BLaER1 treated with 17β-estradiol and CSF1 and Interleukin-3, amounts not matched to agents 10 nM and 100 nM (cell line): Measurements from ENCODE around the gene HS3ST1.
A peak's percentile ranks its signal among the peaks of the same experiment; 100 is the strongest.

ENCODE experiments used
- H3K27ac ChIP-seq, 11 experiments: shearing (Covaris generic); formaldehyde crosslinking; 2 replicates each; pipeline ENCODE4 v1.8.1; 2022
- H3K27me3 ChIP-seq, 11 experiments: shearing (Covaris generic); formaldehyde crosslinking; 2 replicates each; pipeline ENCODE4 v1.8.1; 2022
- H3K36me3 ChIP-seq, 11 experiments: shearing (Covaris generic); formaldehyde crosslinking; 2 replicates each; pipeline ENCODE4 v1.8.1; 2022
- H3K4me1 ChIP-seq, 10 experiments: shearing (Covaris generic); formaldehyde crosslinking; 2 replicates each; pipeline ENCODE4 v1.8.1; 2022
- H3K4me2 ChIP-seq, 11 experiments: shearing (Covaris generic); formaldehyde crosslinking; 2 replicates each; pipeline ENCODE4 v1.8.1; 2022
- H3K4me3 ChIP-seq, 10 experiments: shearing (Covaris generic); formaldehyde crosslinking; 2 replicates each; pipeline ENCODE4 v1.8.1; 2022
- H3K9ac ChIP-seq, 11 experiments: shearing (Covaris generic); formaldehyde crosslinking; 2 replicates each; pipeline ENCODE4 v1.8.1; 2022
- H3K9me3 ChIP-seq, 11 experiments: shearing (Covaris generic); formaldehyde crosslinking; replicated peaks in 1 of 11; 2 replicates each; pipeline ENCODE4 v1.8.1; 2022
- H4K20me1 ChIP-seq, 11 experiments: shearing (Covaris generic); formaldehyde crosslinking; 2 replicates each; pipeline ENCODE4 v1.8.1; 2022
- Cebpa-rat ChIP-seq, 11 experiments: shearing (Covaris generic); IDR thresholded peaks; 2 replicates each; pipeline ENCODE4 v1.8.1; 2022

HS3ST1 gene

GRCh38 chr4:11368701-11369115, 60.0 kb downstream of the HS3ST1 start:
- H3K4me3 ChIP-seq: no peak overlapping the region
- H3K4me2 ChIP-seq: no peak overlapping the region
- H3K4me1 ChIP-seq: peaks cover 0 to 18% (median 5%) of the 10 kb centered on the region in 10 experiments; a peak in 9 of 20 replicates
- no peaks in the 10 kb centered on the region for H4K20me1 ChIP-seq
- no peaks in the 10 kb centered on the region for H3K27me3 ChIP-seq
- H3K9ac ChIP-seq: no peak overlapping the region
- no peaks in the 10 kb centered on the region for H3K36me3 ChIP-seq
- H3K27ac ChIP-seq: no peak overlapping the region
- TF ChIP-seq Cebpa-rat (IDR thresholded peaks at IDR 0.05): no peak
- peaks cover 7 to 15% (median 11%) of the 10 kb centered on the region in 11 experiments for H3K9me3 ChIP-seq

- Histone ChIP-seq H3K27me3 (no peaks in the 10 kb centered on the region), H3K9ac (no peak overlapping the region), H3K9me3 (peaks cover 7 to 15% (median 11%) of the 10 kb centered on the region in 11 experiments), H3K4me1 (peaks cover 0 to 18% (median 5%) of the 10 kb centered on the region in 10 experiments; a peak in 9 of 20 replicates), H3K4me3 (no peak overlapping the region), H3K36me3 (no peaks in the 10 kb centered on the region), H4K20me1 (no peaks in the 10 kb centered on the region), H3K27ac (no peak overlapping the region), H3K4me2 (peak overlapping the region in 6 of 11 experiments; percentile 16 to 75 (median 52); a peak in 10 of 22 replicates)
- TF ChIP-seq Cebpa-rat (IDR thresholded peaks at IDR 0.05): no peak
Measured at GRCh38 chr4:11367371-11367770, 61.3 kb downstream of the HS3ST1 start.

GRCh38 chr4:11366859-11367258, 61.8 kb downstream of the HS3ST1 start:
- H3K4me3 ChIP-seq: no peak overlapping the region
- TF ChIP-seq Cebpa-rat (IDR thresholded peaks at IDR 0.05): no peak
- no peak overlapping the region for H3K27ac ChIP-seq
- peaks cover 7 to 15% (median 11%) of the 10 kb centered on the region in 11 experiments for H3K9me3 ChIP-seq
- no peaks in the 10 kb centered on the region for H4K20me1 ChIP-seq
- no peaks in the 10 kb centered on the region for H3K36me3 ChIP-seq
- H3K27me3 ChIP-seq: no peaks in the 10 kb centered on the region
- no peak overlapping the region for H3K9ac ChIP-seq
- peaks cover 0 to 18% (median 5%) of the 10 kb centered on the region in 10 experiments; a peak in 9 of 20 replicates for H3K4me1 ChIP-seq
- H3K4me2 ChIP-seq: peak overlapping the region in 4 of 11 experiments; percentile 16 to 75 (median 65); a peak in 7 of 22 replicates

- no peak overlapping the region for H3K4me3 ChIP-seq
- H3K36me3 ChIP-seq: no peaks in the 10 kb centered on the region
- H3K4me1 ChIP-seq: peaks cover 0 to 18% (median 5%) of the 10 kb centered on the region in 10 experiments; a peak in 9 of 20 replicates
- no peak for TF ChIP-seq Cebpa-rat (IDR thresholded peaks at IDR 0.05)
- H3K27me3 ChIP-seq: no peaks in the 10 kb centered on the region
- peaks cover 7 to 15% (median 11%) of the 10 kb centered on the region in 11 experiments for H3K9me3 ChIP-seq
- H3K27ac ChIP-seq: no peak overlapping the region
- H4K20me1 ChIP-seq: no peaks in the 10 kb centered on the region
- H3K9ac ChIP-seq: no peak overlapping the region
- no peak overlapping the region for H3K4me2 ChIP-seq
Measured at GRCh38 chr4:11365039-11365438, 63.7 kb downstream of the HS3ST1 start.

- H4K20me1 ChIP-seq: no peaks in the 10 kb centered on the region
- TF ChIP-seq Cebpa-rat (IDR thresholded peaks at IDR 0.05): no peak
- H3K27me3 ChIP-seq: no peaks in the 10 kb centered on the region
- H3K9ac ChIP-seq: no peak overlapping the region
- no peaks in the 10 kb centered on the region for H3K36me3 ChIP-seq
- H3K9me3 ChIP-seq: peaks cover 0 to 17% (median 8%) of the 10 kb centered on the region in 11 experiments; a peak in 14 of 22 replicates
- no peak overlapping the region for H3K4me3 ChIP-seq
- no peak overlapping the region for H3K4me2 ChIP-seq
- no peaks in the 10 kb centered on the region for H3K4me1 ChIP-seq
- H3K27ac ChIP-seq: no peak overlapping the region
Measured at GRCh38 chr4:11359591-11359990, 69.1 kb downstream of the HS3ST1 start.

- no peak overlapping the region for H3K9ac ChIP-seq
- no peaks in the 10 kb centered on the region for H3K4me1 ChIP-seq
- H3K27me3 ChIP-seq: no peaks in the 10 kb centered on the region
- H3K36me3 ChIP-seq: no peaks in the 10 kb centered on the region
- TF ChIP-seq Cebpa-rat (IDR thresholded peaks at IDR 0.05): no peak
- H4K20me1 ChIP-seq: no peaks in the 10 kb centered on the region
- H3K27ac ChIP-seq: no peak overlapping the region
- peaks cover 0 to 17% (median 8%) of the 10 kb centered on the region in 11 experiments; a peak in 14 of 22 replicates for H3K9me3 ChIP-seq
- no peak overlapping the region for H3K4me2 ChIP-seq
- no peak overlapping the region for H3K4me3 ChIP-seq
Measured at GRCh38 chr4:11355226-11355625, 73.5 kb downstream of the HS3ST1 start.

GRCh38 chr4:11354531-11354930, 74.2 kb downstream of the HS3ST1 start:
- no peak overlapping the region for H3K4me2 ChIP-seq
- no peak for TF ChIP-seq Cebpa-rat (IDR thresholded peaks at IDR 0.05)
- H3K36me3 ChIP-seq: no peaks in the 10 kb centered on the region
- H3K4me1 ChIP-seq: peaks cover 0 to 5% (median 0%) of the 10 kb centered on the region in 10 experiments; a peak in 4 of 20 replicates
- H3K27me3 ChIP-seq: no peaks in the 10 kb centered on the region
- no peak overlapping the region for H3K4me3 ChIP-seq
- no peaks in the 10 kb centered on the region for H4K20me1 ChIP-seq
- peaks cover 0 to 17% (median 8%) of the 10 kb centered on the region in 11 experiments; a peak in 14 of 22 replicates for H3K9me3 ChIP-seq
- no peak overlapping the region for H3K9ac ChIP-seq
- H3K27ac ChIP-seq: no peak overlapping the region

GRCh38 chr4:11348449-11349088, 80.1 kb downstream of the HS3ST1 start:
- H3K27ac ChIP-seq: no peak overlapping the region; a peak in 1 of 22 replicates
- H3K36me3 ChIP-seq: no peaks in the 10 kb centered on the region
- H4K20me1 ChIP-seq: no peaks in the 10 kb centered on the region
- H3K4me2 ChIP-seq: peak overlapping the region in 4 of 11 experiments; percentile 2 to 56 (median 39); a peak in 5 of 22 replicates
- no peak overlapping the region for H3K9ac ChIP-seq
- no peaks in the 10 kb centered on the region for H3K9me3 ChIP-seq
- TF ChIP-seq Cebpa-rat (IDR thresholded peaks at IDR 0.05): no peak
- peaks cover 0 to 18% (median 0%) of the 10 kb centered on the region in 10 experiments; a peak in 8 of 20 replicates for H3K4me1 ChIP-seq
- no peak overlapping the region for H3K4me3 ChIP-seq
- no peaks in the 10 kb centered on the region for H3K27me3 ChIP-seq

- Histone ChIP-seq H3K4me2 (no peak overlapping the region), H3K4me3 (no peak overlapping the region), H3K4me1 (peaks cover under 1 to 25% (median 6%) of the 10 kb centered on the region in 10 experiments; a peak in 17 of 20 replicates), H3K27me3 (no peaks in the 10 kb centered on the region), H3K27ac (no peak overlapping the region), H3K9me3 (no peaks in the 10 kb centered on the region), H3K9ac (no peak overlapping the region), H3K36me3 (no peaks in the 10 kb centered on the region), H4K20me1 (no peaks in the 10 kb centered on the region)
- TF ChIP-seq Cebpa-rat (IDR thresholded peaks at IDR 0.05): no peak
Measured at GRCh38 chr4:11344916-11345315, 83.8 kb downstream of the HS3ST1 start.

GRCh38 chr4:11343536-11343935, 85.2 kb downstream of the HS3ST1 start:
- no peak overlapping the region for H3K4me3 ChIP-seq
- no peak for TF ChIP-seq Cebpa-rat (IDR thresholded peaks at IDR 0.05)
- H4K20me1 ChIP-seq: no peaks in the 10 kb centered on the region
- H3K27me3 ChIP-seq: no peaks in the 10 kb centered on the region
- H3K4me2 ChIP-seq: no peak overlapping the region
- H3K9me3 ChIP-seq: no peaks in the 10 kb centered on the region
- H3K27ac ChIP-seq: no peak overlapping the region
- no peaks in the 10 kb centered on the region for H3K36me3 ChIP-seq
- no peak overlapping the region for H3K9ac ChIP-seq
- H3K4me1 ChIP-seq: peaks cover 14 to 26% (median 19%) of the 10 kb centered on the region in 10 experiments; a peak in 19 of 20 replicates
